Brain microvascular endothelial cell (primary cell): ENCODE results near the gene FARP1.

ENCODE experiments used
- DNase-seq: peaks from one replicate; pipeline ENCODE4 v3.0.0-alpha.2; 2020
- H3K27ac ChIP-seq: fragments of 250-450 bp; sonication (Bioruptor Pico); 2 replicates; pipeline ENCODE4 v1.5.1; 2020; ENCODE audit warnings: mild to moderate bottlenecking, moderate library complexity
- H3K27me3 ChIP-seq: fragments of 250-450 bp; sonication (Bioruptor Pico); replicated peaks from 2 replicates; pipeline ENCODE4 v1.5.1; 2020; ENCODE audit warnings: mild to moderate bottlenecking
- H3K36me3 ChIP-seq: fragments of 250-450 bp; sonication (Bioruptor Pico); replicated peaks from 2 replicates; pipeline ENCODE4 v1.5.1; 2020; ENCODE audit warnings: mild to moderate bottlenecking
- H3K4me3 ChIP-seq: 2 replicates; pipeline ENCODE4 v1.5.1; 2011; ENCODE audit warnings: low read depth, mild to moderate bottlenecking, control low read depth, low read length, moderate library complexity
- CTCF ChIP-seq: IDR thresholded peaks from 2 replicates; pipeline ENCODE4 v1.5.1; 2011; ENCODE audit warnings: low read depth, mild to moderate bottlenecking, moderate library complexity, low read length, control low read depth, inconsistent platforms; ENCODE audit errors: missing control alignments
- in situ Hi-C: cut with HindIII; loops from 2 replicates; pipeline ENCODE4 v1.10.0; 2017; ENCODE audit warnings: low sequenced_read_pairs, low pct_ligation_motif_present

Gene FARP1

GRCh38 chr13:98457053-98457452 lies 314.2 kb downstream of the FARP1 start:
- no peak for DNase-seq
- H3K4me3 ChIP-seq = no peak overlapping the region
- no peaks in the 10 kb centered on the region for H3K27me3 ChIP-seq
- peaks cover 48% of the 10 kb centered on the region for H3K36me3 ChIP-seq
- TF ChIP-seq CTCF = no peak
- in situ Hi-C loops = no loop called here
- H3K27ac ChIP-seq = no peak overlapping the region

- Histone ChIP-seq H3K27ac (no peak overlapping the region), H3K36me3 (peaks cover 51% of the 10 kb centered on the region), H3K27me3 (no peaks in the 10 kb centered on the region), H3K4me3 (no peak overlapping the region)
- no peak for TF ChIP-seq CTCF
- in situ Hi-C loops = no loop called here
- DNase-seq = no peak
These were observed 315.5 kb downstream of the FARP1 start for GRCh38 chr13:98458431-98458830.

GRCh38 chr13:98459171-98459681 lies 316.3 kb downstream of the FARP1 start:
- H3K27ac ChIP-seq = no peak overlapping the region
- in situ Hi-C loops = no loop called here
- no peak for DNase-seq
- no peak for TF ChIP-seq CTCF
- peaks cover 55% of the 10 kb centered on the region for H3K36me3 ChIP-seq
- no peaks in the 10 kb centered on the region for H3K27me3 ChIP-seq
- H3K4me3 ChIP-seq = no peak overlapping the region

DNA sequence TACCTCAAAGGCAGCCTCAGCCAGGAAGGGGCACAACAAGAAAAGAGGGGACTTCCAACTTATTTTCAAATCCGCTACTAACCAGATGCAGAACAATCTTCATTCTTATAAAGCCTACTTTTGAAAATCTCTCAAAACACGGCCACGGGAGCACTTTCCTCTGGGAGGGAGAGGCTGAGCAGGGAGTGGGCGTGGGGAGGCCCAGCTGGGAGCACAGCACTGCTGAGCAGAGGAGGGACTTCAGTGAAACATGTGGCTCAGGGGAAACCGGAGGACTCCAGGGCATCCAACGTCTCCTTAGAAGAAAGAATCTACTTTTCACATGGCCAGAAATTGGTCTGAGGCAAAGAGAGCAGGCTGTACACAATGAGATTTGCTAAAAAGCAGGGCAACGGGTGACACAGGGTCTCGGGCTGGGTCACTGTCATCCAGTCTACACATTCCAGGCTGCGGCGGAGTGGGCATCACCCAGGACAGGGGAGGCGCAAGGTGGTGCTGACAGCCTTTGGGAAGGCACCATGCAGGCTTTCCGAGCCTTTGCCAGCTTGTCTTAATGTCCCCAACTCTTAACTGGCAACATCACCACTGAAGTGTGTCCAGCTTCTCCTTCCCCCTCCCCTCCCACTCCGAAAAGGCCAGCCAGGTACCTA lies 317.0 kb downstream of the FARP1 start:
- Histone ChIP-seq H3K27me3 (no peaks in the 10 kb centered on the region), H3K36me3 (peaks cover 58% of the 10 kb centered on the region), H3K4me3 (no peak overlapping the region), H3K27ac (no peak overlapping the region)
- in situ Hi-C loops = no loop called here
- no peak for TF ChIP-seq CTCF
- DNase-seq = no peak

GRCh38 chr13:98460516-98460915 lies 317.6 kb downstream of the FARP1 start:
- no peak for TF ChIP-seq CTCF
- in situ Hi-C loops = no loop called here
- no peak for DNase-seq
- peaks cover 63% of the 10 kb centered on the region for H3K36me3 ChIP-seq
- no peak overlapping the region for H3K4me3 ChIP-seq
- no peak overlapping the region for H3K27ac ChIP-seq
- H3K27me3 ChIP-seq = no peaks in the 10 kb centered on the region
